Stomach (tissue), 4 donors: ENCODE measurements around the gene DQX1.

Experiments used
- POLR2A ChIP-seq, 4 donors: fragments of 450-650 bp; IDR thresholded peaks; one replicate each; pipeline ENCODE4 v1.6.1; 2016; ENCODE audit warnings: antibody characterized with exemption in 4 of 4, control low read depth in 2 of 4, mild to moderate bottlenecking in 1 of 4, moderate library complexity in 1 of 4
- POLR2AphosphoS5 ChIP-seq, 3 donors: sonication (generic); formaldehyde crosslinking; IDR thresholded peaks; one replicate each; pipeline ENCODE4 v1.6.1; 2016; ENCODE audit warnings: antibody characterized with exemption in 3 of 3
- TF ChIP-seq, protein P1 (sequence below), 7 experiments: fragments of 450-650 bp in 4 of 7; fragments of 200-600 bp in 3 of 7; sonication (generic) in 3 of 7; IDR thresholded peaks; one replicate each; pipeline ENCODE4 v1.5.1; 2016 to 2019; ENCODE audit warnings: antibody characterized with exemption in 7 of 7, control low read depth in 2 of 7, mild to moderate bottlenecking in 1 of 7

- TF ChIP-seq, protein P1, sequence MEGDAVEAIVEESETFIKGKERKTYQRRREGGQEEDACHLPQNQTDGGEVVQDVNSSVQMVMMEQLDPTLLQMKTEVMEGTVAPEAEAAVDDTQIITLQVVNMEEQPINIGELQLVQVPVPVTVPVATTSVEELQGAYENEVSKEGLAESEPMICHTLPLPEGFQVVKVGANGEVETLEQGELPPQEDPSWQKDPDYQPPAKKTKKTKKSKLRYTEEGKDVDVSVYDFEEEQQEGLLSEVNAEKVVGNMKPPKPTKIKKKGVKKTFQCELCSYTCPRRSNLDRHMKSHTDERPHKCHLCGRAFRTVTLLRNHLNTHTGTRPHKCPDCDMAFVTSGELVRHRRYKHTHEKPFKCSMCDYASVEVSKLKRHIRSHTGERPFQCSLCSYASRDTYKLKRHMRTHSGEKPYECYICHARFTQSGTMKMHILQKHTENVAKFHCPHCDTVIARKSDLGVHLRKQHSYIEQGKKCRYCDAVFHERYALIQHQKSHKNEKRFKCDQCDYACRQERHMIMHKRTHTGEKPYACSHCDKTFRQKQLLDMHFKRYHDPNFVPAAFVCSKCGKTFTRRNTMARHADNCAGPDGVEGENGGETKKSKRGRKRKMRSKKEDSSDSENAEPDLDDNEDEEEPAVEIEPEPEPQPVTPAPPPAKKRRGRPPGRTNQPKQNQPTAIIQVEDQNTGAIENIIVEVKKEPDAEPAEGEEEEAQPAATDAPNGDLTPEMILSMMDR (IDR thresholded peaks at IDR 0.05), result no peak
- TF ChIP-seq POLR2AphosphoS5 (IDR thresholded peaks at IDR 0.05), result no peak
- no peak for TF ChIP-seq POLR2A (IDR thresholded peaks at IDR 0.05)
Measured at GRCh38 chr2:74471332-74472065, 54.5 kb downstream of the DQX1 start.
